Measurements from ENCODE around the gene TMIGD1. TPM values are rescaled to one million over a fixed set of nuclear protein-coding genes. Genes with fewer than 3 reads are reported as not detected.

TMIGD1 gene
- not detected for total RNA-seq

- no peak for DNase-seq (ENCODE audit: low spot score)
Measured at GRCh38 chr17:30333503-30334360, at the start of gene TMIGD1. TSS of gene TMIGD1 (minus strand) at chr17:30334057. CDS start at chr17:30332133, 1,924 bp downstream.

- DNase-seq (ENCODE audit: low spot score), result no peak
Measured at GRCh38 chr17:30382345-30382744, 48.5 kb upstream of the TMIGD1 start.

- no peak for DNase-seq (ENCODE audit: low spot score)
Measured at GRCh38 chr17:30381340-30381659, 47.4 kb upstream of the TMIGD1 start.

GRCh38 chr17:30380643-30381339, 46.9 kb upstream of the TMIGD1 start:
- DNase-seq (ENCODE audit: low spot score), result no peak

GRCh38 chr17:30379903-30380381, 46.1 kb upstream of the TMIGD1 start:
- no peak for DNase-seq (ENCODE audit: low spot score)

- DNase-seq (ENCODE audit: low spot score), result no peak
Measured at GRCh38 chr17:30379303-30379902, 45.5 kb upstream of the TMIGD1 start.

GRCh38 chr17:30378825-30379302, 45.0 kb upstream of the TMIGD1 start, which contains the start of gene CPD:
TSS of gene CPD (plus strand) at chr17:30378927. CDS start at chr17:30378981, 54 bp downstream.
- peak; percentile 98 for DNase-seq (ENCODE audit: low spot score)

- no peak for DNase-seq (ENCODE audit: low spot score)
Measured at GRCh38 chr17:30378241-30378824, 44.5 kb upstream of the TMIGD1 start.

GRCh38 chr17:30377574-30378240, 43.9 kb upstream of the TMIGD1 start:
- no peak for DNase-seq (ENCODE audit: low spot score)

GRCh38 chr17:30376621-30377452, 43.0 kb upstream of the TMIGD1 start:
- no peak for DNase-seq (ENCODE audit: low spot score)

GRCh38 chr17:30375661-30376060, 41.8 kb upstream of the TMIGD1 start:
- DNase-seq (ENCODE audit: low spot score), result no peak

GRCh38 chr17:30372755-30373154, 38.9 kb upstream of the TMIGD1 start:
- DNase-seq (ENCODE audit: low spot score), result no peak

GRCh38 chr17:30369995-30370394, 36.1 kb upstream of the TMIGD1 start:
- DNase-seq (ENCODE audit: low spot score), result no peak

GRCh38 chr17:30368912-30369720, 35.3 kb upstream of the TMIGD1 start:
- DNase-seq (ENCODE audit: low spot score), result no peak

GRCh38 chr17:30366536-30366935, 32.7 kb upstream of the TMIGD1 start:
- DNase-seq (ENCODE audit: low spot score), result no peak

GRCh38 chr17:30363715-30364202, 29.9 kb upstream of the TMIGD1 start:
- DNase-seq (ENCODE audit: low spot score), result peak; percentile 58

GRCh38 chr17:30361766-30362279, 28.0 kb upstream of the TMIGD1 start:
- no peak for DNase-seq (ENCODE audit: low spot score)

- no peak for DNase-seq (ENCODE audit: low spot score)
Measured at GRCh38 chr17:30360086-30360808, 26.4 kb upstream of the TMIGD1 start.
